Retinal pigment epithelial cell (primary cell): ENCODE data around the gene MS4A15.
"Not testable (repeated sequence)": the region's sequence is repeated elsewhere in the genome, so short reads cannot be mapped to it uniquely, and the experiment has no call there.

Experiments used
- DNase-seq: peaks from one replicate; pipeline ENCODE4 v3.0.0-alpha.2; 2010; ENCODE audit warnings: low read depth
- H3K4me3 ChIP-seq: 2 replicates; pipeline ENCODE4 v1.5.1; 2011; ENCODE audit warnings: mild to moderate bottlenecking, low read length, control low read depth, moderate library complexity
- TF ChIP-seq, protein P1 (sequence below): conservative IDR thresholded peaks from 2 replicates; pipeline ENCODE4 v1.5.1; 2011; ENCODE audit warnings: low read depth, low read length, control low read depth, inconsistent platforms

Gene MS4A15

DNA sequence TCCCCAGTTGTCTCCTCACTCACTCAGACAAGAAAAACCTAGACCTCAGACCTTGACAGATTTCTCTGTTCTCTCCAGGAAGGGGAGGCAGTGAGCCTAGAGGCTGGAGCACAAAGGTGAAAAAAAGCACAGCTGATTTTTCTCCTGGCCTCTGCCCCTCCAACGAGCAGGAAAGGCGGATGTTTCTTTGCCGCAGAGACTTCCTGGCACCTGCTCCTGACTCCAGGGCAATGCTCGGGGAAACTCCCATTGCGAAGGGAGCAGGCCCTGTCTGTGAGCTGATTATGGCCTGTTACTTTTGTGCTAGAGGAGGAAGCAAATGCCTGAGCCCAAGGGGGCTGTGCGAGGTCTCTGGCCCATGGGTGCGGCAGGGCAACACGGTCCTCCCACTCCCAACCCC lies 53.9 kb downstream of the MS4A15 start:
- DNase-seq: no peak
- H3K4me3 ChIP-seq: no peak overlapping the region
- TF ChIP-seq, protein P1, sequence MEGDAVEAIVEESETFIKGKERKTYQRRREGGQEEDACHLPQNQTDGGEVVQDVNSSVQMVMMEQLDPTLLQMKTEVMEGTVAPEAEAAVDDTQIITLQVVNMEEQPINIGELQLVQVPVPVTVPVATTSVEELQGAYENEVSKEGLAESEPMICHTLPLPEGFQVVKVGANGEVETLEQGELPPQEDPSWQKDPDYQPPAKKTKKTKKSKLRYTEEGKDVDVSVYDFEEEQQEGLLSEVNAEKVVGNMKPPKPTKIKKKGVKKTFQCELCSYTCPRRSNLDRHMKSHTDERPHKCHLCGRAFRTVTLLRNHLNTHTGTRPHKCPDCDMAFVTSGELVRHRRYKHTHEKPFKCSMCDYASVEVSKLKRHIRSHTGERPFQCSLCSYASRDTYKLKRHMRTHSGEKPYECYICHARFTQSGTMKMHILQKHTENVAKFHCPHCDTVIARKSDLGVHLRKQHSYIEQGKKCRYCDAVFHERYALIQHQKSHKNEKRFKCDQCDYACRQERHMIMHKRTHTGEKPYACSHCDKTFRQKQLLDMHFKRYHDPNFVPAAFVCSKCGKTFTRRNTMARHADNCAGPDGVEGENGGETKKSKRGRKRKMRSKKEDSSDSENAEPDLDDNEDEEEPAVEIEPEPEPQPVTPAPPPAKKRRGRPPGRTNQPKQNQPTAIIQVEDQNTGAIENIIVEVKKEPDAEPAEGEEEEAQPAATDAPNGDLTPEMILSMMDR: no peak

DNA sequence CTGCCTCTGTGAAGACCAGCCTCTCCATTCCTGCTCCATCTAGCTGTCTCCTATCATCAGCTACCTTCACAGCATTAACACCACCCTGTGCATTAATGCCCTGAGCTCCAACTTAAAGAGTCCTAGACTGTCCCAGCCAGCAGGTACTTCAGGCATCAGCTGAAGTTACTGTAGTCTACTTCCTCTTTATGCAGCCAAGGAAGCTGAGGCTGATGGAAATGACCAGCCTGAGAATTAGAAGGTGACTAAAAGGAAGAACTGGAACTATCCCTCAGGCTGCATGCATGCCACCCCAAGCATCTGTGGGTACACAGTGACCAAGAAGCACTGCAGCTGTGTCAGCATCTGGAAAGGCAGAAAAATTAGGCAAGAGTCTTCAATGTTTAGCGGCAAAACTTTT lies 56.7 kb downstream of the MS4A15 start:
- TF ChIP-seq, protein P1: no peak
- DNase-seq: no peak
- H3K4me3 ChIP-seq: no peak overlapping the region

DNA sequence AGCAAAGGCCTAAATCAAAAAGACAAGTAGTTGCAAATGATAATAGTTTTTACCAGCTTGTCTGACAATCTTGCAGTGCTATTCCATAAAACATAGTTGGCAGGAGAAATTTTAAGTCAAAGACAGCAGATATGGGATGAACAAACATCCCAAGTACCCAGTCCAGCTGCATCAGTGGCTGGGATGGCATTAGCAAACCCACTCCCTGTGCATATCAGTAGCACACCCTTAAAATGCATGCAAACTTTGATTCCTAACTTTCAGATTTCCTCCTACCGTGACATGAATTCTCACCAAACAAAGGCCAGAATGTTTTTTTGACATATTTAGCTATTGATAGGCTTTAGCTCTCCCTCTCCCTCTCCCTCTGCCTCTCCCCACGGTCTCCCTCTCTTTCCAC lies 57.4 kb downstream of the MS4A15 start:
- TF ChIP-seq, protein P1: no peak
- no peak overlapping the region for H3K4me3 ChIP-seq
- no peak for DNase-seq

DNA sequence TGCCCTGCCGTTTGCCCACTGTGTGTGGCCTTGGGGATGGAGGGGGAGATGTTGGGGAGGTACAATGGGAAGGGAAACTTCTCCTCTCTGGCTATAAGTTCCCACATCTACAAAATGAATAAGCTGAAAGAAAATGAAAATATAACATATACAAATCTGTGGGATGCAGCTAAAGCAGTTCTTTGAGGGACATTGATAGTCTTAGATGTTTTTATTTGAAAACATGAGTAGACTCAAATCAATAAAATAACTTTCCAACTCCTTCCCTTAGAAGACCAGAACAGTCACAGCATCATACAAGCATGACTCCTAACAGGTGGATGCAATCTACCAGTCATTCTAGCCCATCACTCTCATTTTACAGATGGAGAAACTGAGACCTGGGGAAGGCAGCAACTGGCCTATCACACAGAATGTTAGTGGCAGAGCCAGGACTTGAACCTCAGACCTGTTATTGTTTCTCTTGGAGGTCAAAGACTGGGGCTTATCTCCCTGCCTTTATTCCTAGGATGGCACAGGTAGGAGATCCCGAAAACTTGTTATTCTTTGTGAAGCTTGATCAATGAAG lies 60.0 kb downstream of the MS4A15 start:
- H3K4me3 ChIP-seq: no peak overlapping the region
- no peak for DNase-seq
- TF ChIP-seq, protein P1: no peak

DNA sequence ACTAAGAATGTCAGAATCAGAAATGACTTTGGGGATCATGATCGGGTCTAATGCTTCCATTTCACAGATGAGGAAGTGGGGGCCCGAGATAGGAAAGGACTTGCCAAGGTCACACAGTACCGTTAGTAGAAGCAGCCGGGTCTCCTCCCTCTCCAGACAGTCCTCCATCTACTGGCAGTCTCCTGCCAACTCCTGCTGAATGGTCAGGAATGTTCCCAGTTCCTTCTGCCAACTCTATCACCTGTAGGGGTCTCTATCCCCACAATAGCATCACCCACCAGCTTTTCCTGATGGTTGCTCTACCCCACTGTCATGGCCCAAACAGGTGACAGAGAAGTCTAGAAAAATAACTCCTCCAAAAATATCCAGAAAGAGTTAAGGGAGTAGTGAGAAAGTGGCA lies 61.4 kb downstream of the MS4A15 start:
- DNase-seq: no peak
- TF ChIP-seq, protein P1: no peak
- H3K4me3 ChIP-seq: no peak overlapping the region

DNA sequence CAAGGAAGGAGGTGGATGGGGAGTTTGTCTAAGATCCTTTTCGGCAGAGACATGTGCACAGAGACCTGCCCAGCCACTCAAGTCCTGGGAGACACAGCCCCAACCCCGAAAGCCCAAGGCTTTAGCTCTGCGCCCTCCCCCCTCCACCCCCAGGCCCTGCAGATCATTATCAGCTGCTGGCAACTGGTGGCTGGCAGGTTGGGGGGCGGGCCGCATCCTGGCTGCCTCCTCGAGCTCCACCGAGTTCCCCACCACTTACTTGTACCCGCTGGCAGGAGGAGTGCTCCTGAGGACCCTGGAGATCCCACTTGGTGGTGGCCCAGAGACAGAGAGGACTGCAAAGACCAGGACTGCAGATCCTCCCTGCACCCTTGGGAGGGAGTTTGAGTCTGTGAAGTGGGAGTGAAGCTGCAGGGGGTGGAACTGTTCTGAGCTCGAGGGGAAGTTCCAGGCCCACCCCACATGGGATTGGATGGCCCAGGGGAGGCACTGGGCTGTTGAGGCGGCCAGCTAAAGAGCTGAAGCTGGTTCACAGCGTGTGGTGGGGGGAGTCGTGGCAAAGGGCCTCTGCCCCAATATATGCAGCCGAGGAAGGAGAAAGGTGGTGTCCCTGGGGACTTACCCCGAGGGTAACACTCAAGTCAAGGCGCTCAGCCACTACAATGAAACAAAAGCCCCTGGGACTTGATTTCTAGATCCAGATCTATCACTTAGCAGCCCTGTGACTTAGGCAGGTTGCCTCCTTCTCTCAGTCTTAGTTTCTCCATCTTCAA lies 65.3 kb downstream of the MS4A15 start:
- no peak for DNase-seq
- H3K4me3 ChIP-seq: no peak overlapping the region
- TF ChIP-seq, protein P1: no peak

DNA sequence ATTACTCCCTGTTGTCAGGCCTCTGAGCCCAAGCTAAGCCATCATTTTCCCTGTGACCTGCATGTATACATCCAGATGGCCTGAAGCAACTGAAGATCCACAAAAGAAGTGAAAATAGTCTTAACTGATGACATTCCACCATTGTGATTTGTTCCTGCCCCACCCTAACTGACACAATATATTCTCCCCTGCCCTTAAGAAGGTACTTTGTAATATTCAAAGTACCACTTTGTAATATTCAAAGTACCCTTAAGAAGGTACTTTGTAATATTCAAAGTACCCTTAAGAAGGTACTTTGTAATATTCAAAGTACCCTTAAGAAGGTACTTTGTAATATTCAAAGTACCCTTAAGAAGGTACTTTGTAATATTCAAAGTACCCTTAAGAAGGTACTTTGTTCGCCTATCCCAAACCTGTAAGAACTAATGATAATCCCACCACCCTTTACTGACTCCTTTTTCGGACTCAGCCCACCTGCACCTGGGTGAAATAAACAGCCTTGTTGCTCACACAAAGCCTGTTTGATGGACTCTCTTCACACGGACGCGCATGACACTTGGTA lies 67.2 kb downstream of the MS4A15 start:
- not testable (repeated sequence) for DNase-seq, H3K4me3 ChIP-seq
